Endothelial cell of umbilical vein (primary cell): ENCODE results near the gene ENHO. TPM values are rescaled to one million over a fixed set of nuclear protein-coding genes. Genes with fewer than 3 reads are reported as not detected.

Experiments
- BruUV-seq: library from RNA; stranded (reverse); fragments of 400-500 nt; replicated peaks from 2 replicates; lab custom pipeline; 2021; lab: Mats Ljungman, UMichigan
- CTCF ChIA-PET: fragments of 300-600, 350-600 bp; sonication (Branson Sonifier 250); formaldehyde crosslinking; loops from one replicate; lab custom pipeline; 2021; ENCODE audit warnings: antibody characterized with exemption, inconsistent platforms; lab: Charles Lee
- POLR2A ChIA-PET: fragments of 300-600, 350-600 bp; sonication (Branson Sonifier 250); formaldehyde crosslinking; loops from one replicate; lab custom pipeline; 2021; ENCODE audit warnings: antibody characterized with exemption, inconsistent platforms; lab: Charles Lee
- DNase-seq: peaks from one replicate; pipeline ENCODE4 v3.0.0-alpha.2; 2011; ENCODE audit warnings: low read depth, low spot score
- FAIRE-seq: peaks from 2 replicates; lab custom pipeline; 2011; peaks lifted over from hg19 to GRCh38; lab: Jason Lieb, UNC
- H2AFZ ChIP-seq: 2 replicates; pipeline ENCODE4 v1.6.0; 2012; ENCODE audit warnings: low read depth, low read length, control low read depth, inconsistent platforms
- H3K27ac ChIP-seq: 2 replicates; pipeline ENCODE4 v1.5.1; 2011; ENCODE audit warnings: low read depth, mild to moderate bottlenecking, control low read depth, low read length, moderate library complexity; ENCODE audit not compliant: insufficient read depth
- H3K27me3 ChIP-seq, 2 experiments: 2 replicates each; pipeline versions ENCODE4 v1.6.0 to v1.6.1; 2011; ENCODE audit warnings: low read length in 2 of 2, mixed read lengths in 1 of 2; ENCODE audit not compliant: control insufficient read depth in 2 of 2, insufficient read depth in 2 of 2
- H3K36me3 ChIP-seq, 2 experiments: 2 replicates in 1 of 2; 3 replicates in 1 of 2; pipeline ENCODE4 v1.5.1; 2011; ENCODE audit warnings: low read length in 2 of 2, mild to moderate bottlenecking in 1 of 2, moderate library complexity in 1 of 2; ENCODE audit not compliant: control insufficient read depth in 2 of 2, insufficient read depth in 2 of 2; ENCODE audit errors: extremely low read depth in 1 of 2
- H3K4me1 ChIP-seq: 3 replicates; pipeline ENCODE4 v1.5.1; 2011; ENCODE audit warnings: mild to moderate bottlenecking, low read length; ENCODE audit not compliant: control insufficient read depth, insufficient read depth; ENCODE audit errors: extremely low read depth
- H3K4me2 ChIP-seq: 2 replicates; pipeline ENCODE4 v1.6.1; 2011; ENCODE audit warnings: low read length, control low read depth, mixed read lengths; ENCODE audit not compliant: insufficient read depth
- H3K4me3 ChIP-seq, 3 experiments: fragments of 200-600 bp in 1 of 3; sonication (generic), shearing (Covaris generic) in 1 of 3; replicated peaks in 1 of 3; 2 replicates each; pipeline ENCODE4 v1.5.1; 2011 to 2016; ENCODE audit warnings: control low read depth in 3 of 3, low read length in 3 of 3, mild to moderate bottlenecking in 2 of 3, inconsistent platforms in 1 of 3, low read depth in 1 of 3, moderate library complexity in 1 of 3; ENCODE audit not compliant: insufficient read depth in 1 of 3
- H3K79me2 ChIP-seq: 2 replicates; pipeline ENCODE4 v1.6.0; 2012; ENCODE audit warnings: low read length, inconsistent platforms; ENCODE audit not compliant: control insufficient read depth, insufficient read depth
- H3K9ac ChIP-seq: replicated peaks from 2 replicates; pipeline ENCODE3; 2011; ENCODE audit warnings: low read length, control low read depth; ENCODE audit not compliant: insufficient read depth; ENCODE audit errors: extremely low read depth
- H3K9me1 ChIP-seq: replicated peaks from 3 replicates; pipeline ENCODE4 v1.6.0; 2011; ENCODE audit warnings: mild to moderate bottlenecking, low read length; ENCODE audit not compliant: control insufficient read depth, insufficient read depth; ENCODE audit errors: extremely low read depth
- H3K9me3 ChIP-seq: replicated peaks from 2 replicates; pipeline ENCODE4 v1.5.1; 2012; ENCODE audit warnings: low read length, inconsistent platforms; ENCODE audit not compliant: control insufficient read depth, insufficient read depth
- H4K20me1 ChIP-seq: replicated peaks from 2 replicates; pipeline ENCODE3; 2011; ENCODE audit warnings: mild to moderate bottlenecking, low read length; ENCODE audit not compliant: control insufficient read depth, insufficient read depth; ENCODE audit errors: extremely low read depth
- CTCF ChIP-seq, 2 donors: IDR thresholded peaks; 1 replicate in 1 of 2; 2 replicates in 1 of 2; pipeline ENCODE4 v1.5.1; 2011; ENCODE audit warnings: low read length in 2 of 2, mild to moderate bottlenecking in 2 of 2, moderate library complexity in 2 of 2, control low read depth in 1 of 2, inconsistent platforms in 1 of 2, low read depth in 1 of 2; ENCODE audit not compliant: insufficient read depth in 1 of 2; ENCODE audit errors: extremely low read depth in 1 of 2
- GATA2 ChIP-seq: IDR thresholded peaks from 2 replicates; pipeline ENCODE4 v1.7.0; 2011; ENCODE audit warnings: low read depth, mild to moderate bottlenecking, moderate library complexity, mixed read lengths, low read length; ENCODE audit not compliant: insufficient read length, insufficient read depth
- JUN ChIP-seq: IDR thresholded peaks from 2 replicates; pipeline ENCODE4 v1.6.1; 2011; ENCODE audit warnings: borderline replicate concordance, low read depth; ENCODE audit not compliant: insufficient read length, insufficient read depth
- MYC ChIP-seq: IDR thresholded peaks from one replicate; pipeline ENCODE4 v1.6.1; 2011; ENCODE audit warnings: mild to moderate bottlenecking, low read depth, low read length
- POLR2AphosphoS5 ChIP-seq: IDR thresholded peaks from 2 replicates; pipeline ENCODE4 v1.6.1; 2012; ENCODE audit warnings: low read depth, mild to moderate bottlenecking, control low read depth, low read length, moderate library complexity; ENCODE audit not compliant: insufficient read depth
- dilution Hi-C: fragments of 300-500 bp; cut with MboI; formaldehyde crosslinking; loops from one replicate; pipeline ENCODE4 v1.15.0; 2019; ENCODE audit warnings: low sequenced_read_pairs; ENCODE audit not compliant: extremely low pct_ligation_motif_present
- intact Hi-C: fragments of 100-400 bp; cut with micrococcal nuclease; formaldehyde crosslinking; loops from one replicate; pipeline ENCODE4 v1.10.0; 2022
- polyA plus RNA-seq, 4 experiments: library from polyadenylated mRNA; depleted of rRNA in 3 of 4; stranded (reverse) in 3 of 4; unstranded in 1 of 4; fragments of >200 nt; gene quantifications; 2 replicates each; pipeline versions ENCODE4 v1.2.1 to v1.2.3, GENCODE V29; 2011 to 2012; ENCODE audit warnings: missing spikeins in 1 of 4
- total RNA-seq: library from RNA; stranded (reverse); gene quantifications from 2 replicates; pipeline ENCODE4 v1.2.3, GENCODE V29; 2021
- TF ChIP-seq, protein P1 (sequence below): IDR thresholded peaks from 2 replicates; pipeline ENCODE4 v1.6.1; 2011; ENCODE audit not compliant: insufficient read depth, insufficient read length

The ENHO gene
- total and polyA plus RNA-seq, 2 donors (not counting 3 experiments of a cell fraction or from before 2014, with no cell fraction given), result 0.10 TPM; not detected in 1

- H3K4me3 ChIP-seq, result no peak overlapping the region
- no peaks in the 10 kb centered on the region for H3K4me1 ChIP-seq
- intact Hi-C loops, result no loop called here
- ChIA-PET CTCF (interaction anchor here (0.6 to 1.5 kb wide), 6 partner anchors 22 to 114 kb away, joined by 3 to 5 read pairs (median 4); no protein-coding TSS in a partner anchor), POLR2A (no interaction called here)
- dilution Hi-C loops, result no loop called here
- no peaks in the 10 kb centered on the region for H3K9me3 ChIP-seq
- no peak for TF ChIP-seq GATA2
- TF ChIP-seq CTCF (IDR thresholded peaks at IDR 0.05; ENCODE audit: extremely low read depth in 1 of 2, insufficient read depth in 1 of 2, low read depth in 1 of 2, low read length in 2 of 2), result no peak
- TF ChIP-seq JUN, result no peak
- TF ChIP-seq POLR2AphosphoS5, result no peak
- no peak for TF ChIP-seq MYC
- TF ChIP-seq, protein P1, sequence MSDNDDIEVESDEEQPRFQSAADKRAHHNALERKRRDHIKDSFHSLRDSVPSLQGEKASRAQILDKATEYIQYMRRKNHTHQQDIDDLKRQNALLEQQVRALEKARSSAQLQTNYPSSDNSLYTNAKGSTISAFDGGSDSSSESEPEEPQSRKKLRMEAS, result no peak
- no peak overlapping the region for H3K9ac ChIP-seq
- FAIRE-seq (no peak), DNase-seq (no peak)
- H3K9me1 ChIP-seq, result no peaks in the 10 kb centered on the region
- no peak overlapping the region for H2AFZ ChIP-seq
- H3K36me3 ChIP-seq, result no peaks in the 10 kb centered on the region
- no TSS peak for BruUV-seq
- peaks cover 17 to 24% of the 10 kb centered on the region in 2 experiments for H3K27me3 ChIP-seq
- H4K20me1 ChIP-seq, result no peaks in the 10 kb centered on the region
- no peak overlapping the region for H3K4me2 ChIP-seq
- H3K79me2 ChIP-seq, result no peaks in the 10 kb centered on the region
- no peak overlapping the region for H3K27ac ChIP-seq
Observed at GRCh38 chr9:34477541-34477940, 45.2 kb downstream of the ENHO start.
